GM21529 (cell line): ENCODE measurements around the gene WHRN.

ENCODE experiments used
- ATAC-seq: cut with Tn5 transposase; IDR thresholded peaks from one replicate; pipeline ENCODE4 v1.9.1; 2021; ENCODE audit not compliant: unreplicated experiment

Gene WHRN

GRCh38 chr9:114493521-114494184, 11.6 kb downstream of the WHRN start:
- no peak for ATAC-seq

GRCh38 chr9:114492991-114493390, 12.3 kb downstream of the WHRN start:
- no peak for ATAC-seq

- no peak for ATAC-seq
Observed at GRCh38 chr9:114491430-114492003, 13.8 kb downstream of the WHRN start.

GRCh38 chr9:114489928-114490327, 15.3 kb downstream of the WHRN start:
- ATAC-seq: no peak

- ATAC-seq: no peak
Observed at GRCh38 chr9:114488398-114489129, 16.7 kb downstream of the WHRN start.

- peak; percentile 55 for ATAC-seq
Observed at GRCh38 chr9:114487607-114488300, 17.5 kb downstream of the WHRN start.

GRCh38 chr9:114486205-114486963, 18.9 kb downstream of the WHRN start:
- ATAC-seq: no peak

- peak; percentile 74 for ATAC-seq
Observed at GRCh38 chr9:114484854-114485443, 20.3 kb downstream of the WHRN start.

- peak; percentile 7 for ATAC-seq
Observed at GRCh38 chr9:114484215-114484853, 20.9 kb downstream of the WHRN start.

GRCh38 chr9:114483499-114483898, 21.8 kb downstream of the WHRN start:
- ATAC-seq: no peak

- ATAC-seq: no peak
Observed at GRCh38 chr9:114482593-114482992, 22.7 kb downstream of the WHRN start.

- ATAC-seq: no peak
Observed at GRCh38 chr9:114481789-114482188, 23.5 kb downstream of the WHRN start.

GRCh38 chr9:114480746-114481435, 24.4 kb downstream of the WHRN start:
- ATAC-seq: no peak

GRCh38 chr9:114478871-114479270, 26.4 kb downstream of the WHRN start:
- no peak for ATAC-seq

GRCh38 chr9:114478459-114478858, 26.8 kb downstream of the WHRN start:
- ATAC-seq: no peak

GRCh38 chr9:114477642-114478041, 27.6 kb downstream of the WHRN start:
- ATAC-seq: no peak

GRCh38 chr9:114476891-114477469, 28.3 kb downstream of the WHRN start:
- ATAC-seq: no peak

GRCh38 chr9:114475412-114476135, 29.7 kb downstream of the WHRN start:
- no peak for ATAC-seq
